ENCODE results near the gene ADRA1B. TPM values are rescaled to one million over a fixed set of nuclear protein-coding genes. Genes with fewer than 3 reads are reported as not detected.

The ADRA1B gene
- total RNA-seq, 2 donors from 2014 or later = 0.14 to 0.74 TPM

- TF ChIP-seq CTCF (IDR thresholded peaks at IDR 0.05) (no peak), POLR2A (IDR thresholded peaks at IDR 0.05) (no peak), POLR2AphosphoS5 (IDR thresholded peaks at IDR 0.05) (no peak)
- no peak for DNase-seq (ENCODE audit: low spot score)
- no peaks in the 10 kb centered on the region for H3K27me3 ChIP-seq (replicated peaks; ENCODE audit: insufficient read depth)
- no peak overlapping the region for H3K4me3 ChIP-seq
- intact Hi-C loops (cut with DNase I) = no loop called here
- H3K36me3 ChIP-seq = no peaks in the 10 kb centered on the region
- H3K27ac ChIP-seq = no peak overlapping the region
- H3K9me3 ChIP-seq = no peaks in the 10 kb centered on the region
- H3K4me1 ChIP-seq (replicated peaks) = no peaks in the 10 kb centered on the region
Observed at GRCh38 chr5:159884917-159885620, 31.2 kb upstream of the ADRA1B start.

GRCh38 chr5:159886296-159886695, 30.0 kb upstream of the ADRA1B start:
- WGBS = 100% methylated on average over 1 of the region's 1 CpG
- no peaks in the 10 kb centered on the region for H3K27me3 ChIP-seq (replicated peaks; ENCODE audit: insufficient read depth)
- no peak overlapping the region for H3K4me3 ChIP-seq
- H3K36me3 ChIP-seq = no peaks in the 10 kb centered on the region
- intact Hi-C loops (cut with DNase I) = no loop called here
- no peaks in the 10 kb centered on the region for H3K9me3 ChIP-seq
- no peak for DNase-seq (ENCODE audit: low spot score)
- no peak overlapping the region for H3K27ac ChIP-seq
- TF ChIP-seq CTCF (IDR thresholded peaks at IDR 0.05) = no peak
- no peak for TF ChIP-seq POLR2A (IDR thresholded peaks at IDR 0.05)
- no peak for TF ChIP-seq POLR2AphosphoS5 (IDR thresholded peaks at IDR 0.05)
- H3K4me1 ChIP-seq (replicated peaks) = no peaks in the 10 kb centered on the region

DNA sequence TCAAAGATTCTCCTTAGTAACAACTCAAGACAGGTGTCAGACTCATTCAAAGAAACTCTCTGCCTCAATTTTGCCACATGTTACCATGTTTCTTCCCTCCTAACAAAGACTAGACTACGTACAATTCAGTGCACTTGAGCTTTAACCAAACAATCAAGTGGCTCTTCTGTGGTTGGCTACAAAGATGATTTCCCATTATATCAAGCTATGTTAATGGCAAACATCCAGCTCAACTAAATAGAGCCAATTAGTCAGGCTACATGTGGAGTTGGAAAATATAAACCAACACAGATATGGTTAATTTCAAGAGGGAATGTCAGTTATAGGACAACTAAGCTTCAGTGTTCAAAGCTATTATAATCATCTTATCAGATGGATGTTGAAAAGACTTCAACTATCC, 29.2 kb upstream of the ADRA1B start:
- Histone ChIP-seq H3K4me1 (replicated peaks) (no peaks in the 10 kb centered on the region), H3K36me3 (no peaks in the 10 kb centered on the region), H3K4me3 (no peak overlapping the region), H3K27me3 (replicated peaks; ENCODE audit: insufficient read depth) (no peaks in the 10 kb centered on the region), H3K27ac (no peak overlapping the region), H3K9me3 (no peaks in the 10 kb centered on the region)
- intact Hi-C loops (cut with DNase I) = no loop called here
- no peak for DNase-seq (ENCODE audit: low spot score)
- no peak for TF ChIP-seq CTCF (IDR thresholded peaks at IDR 0.05)
- TF ChIP-seq POLR2A (IDR thresholded peaks at IDR 0.05) = no peak
- no peak for TF ChIP-seq POLR2AphosphoS5 (IDR thresholded peaks at IDR 0.05)
- WGBS = 72% methylated on average over 1 of the region's 1 CpG

- Histone ChIP-seq H3K36me3 (no peaks in the 10 kb centered on the region), H3K9me3 (no peaks in the 10 kb centered on the region), H3K4me3 (no peak overlapping the region), H3K27me3 (replicated peaks; ENCODE audit: insufficient read depth) (no peaks in the 10 kb centered on the region), H3K4me1 (replicated peaks) (no peaks in the 10 kb centered on the region), H3K27ac (no peak overlapping the region)
- intact Hi-C loops (cut with DNase I) = no loop called here
- 93% methylated on average over 5 of the region's 5 CpGs for WGBS
- no peak for TF ChIP-seq POLR2AphosphoS5 (IDR thresholded peaks at IDR 0.05)
- no peak for TF ChIP-seq POLR2A (IDR thresholded peaks at IDR 0.05)
- no peak for TF ChIP-seq CTCF (IDR thresholded peaks at IDR 0.05)
- no peak for DNase-seq (ENCODE audit: low spot score)
Observed at GRCh38 chr5:159888860-159889259, 27.4 kb upstream of the ADRA1B start.

GRCh38 chr5:159890141-159890540, 26.1 kb upstream of the ADRA1B start:
- Histone ChIP-seq H3K4me1 (replicated peaks) (no peaks in the 10 kb centered on the region), H3K27me3 (replicated peaks; ENCODE audit: insufficient read depth) (no peaks in the 10 kb centered on the region), H3K4me3 (no peak overlapping the region), H3K9me3 (no peaks in the 10 kb centered on the region), H3K36me3 (no peaks in the 10 kb centered on the region), H3K27ac (no peak overlapping the region)
- WGBS = 32% methylated on average over 1 of the region's 1 CpG
- intact Hi-C loops (cut with DNase I) = no loop called here
- no peak for DNase-seq (ENCODE audit: low spot score)
- TF ChIP-seq POLR2AphosphoS5 (IDR thresholded peaks at IDR 0.05) (no peak), CTCF (IDR thresholded peaks at IDR 0.05) (no peak), POLR2A (IDR thresholded peaks at IDR 0.05) (no peak)
